IMR-90 (cell line): ENCODE results near the gene EGFL8. TPM values are rescaled to one million over a fixed set of nuclear protein-coding genes. Genes with fewer than 3 reads are reported as not detected.

Experiments
- ATAC-seq: fragments of 200-7000 bp; cut with Tn5 transposase; 2 replicates; pipeline ENCODE4 v1.9.1; 2020; ENCODE audit warnings: low read depth, mild to moderate bottlenecking, moderate library complexity
- BruUV-seq: library from RNA; stranded (reverse); fragments of 400-500 nt; replicated peaks from 2 replicates; lab custom pipeline; 2021; lab: Mats Ljungman, UMichigan
- CTCF ChIA-PET: fragments of 300-600 bp; formaldehyde crosslinking; extraction: SDS; loops from one replicate; lab custom pipeline; 2021; ENCODE audit warnings: antibody characterized with exemption; lab: Yijun Ruan, JAX
- POLR2A ChIA-PET: fragments of 300-600 bp; sonication (Branson Sonifier 250); formaldehyde crosslinking; loops from one replicate; lab custom pipeline; 2022; ENCODE audit warnings: antibody characterized with exemption; ENCODE audit not compliant: unreplicated experiment; lab: Charles Lee
- DNase-seq: peaks from one replicate; pipeline ENCODE4 v3.0.0; 2013
- H2AFZ ChIP-seq: replicated peaks from 2 replicates; pipeline ENCODE3; 2013; ENCODE audit warnings: low read length, mild to moderate bottlenecking; ENCODE audit not compliant: poor library complexity
- H2AK5ac ChIP-seq: 2 replicates; pipeline ENCODE4 v1.6.1; 2013; ENCODE audit warnings: low read depth, low read length, inconsistent platforms
- H2AK9ac ChIP-seq: replicated peaks from 2 replicates; pipeline ENCODE3; 2013; ENCODE audit warnings: mild to moderate bottlenecking, low read depth, low read length, moderate library complexity; ENCODE audit not compliant: poor library complexity
- H2BK120ac ChIP-seq: 2 replicates; pipeline ENCODE4 v1.6.1; 2013; ENCODE audit warnings: low read depth, low read length, inconsistent platforms
- H2BK15ac ChIP-seq: 3 replicates; pipeline ENCODE4 v1.6.1; 2013; ENCODE audit warnings: low read depth, low read length, inconsistent platforms
- H2BK20ac ChIP-seq: 2 replicates; pipeline ENCODE4 v1.6.1; 2013; ENCODE audit warnings: low read depth, mild to moderate bottlenecking, inconsistent platforms, low read length, moderate library complexity
- H2BK5ac ChIP-seq: 2 replicates; pipeline ENCODE4 v1.6.1; 2013; ENCODE audit warnings: mild to moderate bottlenecking, low read depth, low read length, inconsistent platforms; ENCODE audit not compliant: poor library complexity, severe bottlenecking
- H3K14ac ChIP-seq: replicated peaks from 2 replicates; pipeline ENCODE4 v1.6.1; 2013; ENCODE audit warnings: low read depth, low read length, inconsistent platforms
- H3K18ac ChIP-seq: 2 replicates; pipeline ENCODE4 v1.6.1; 2013; ENCODE audit warnings: low read depth, low read length, control low read depth
- H3K23ac ChIP-seq: 2 replicates; pipeline ENCODE4 v1.6.1; 2013; ENCODE audit warnings: low read depth, low read length, inconsistent platforms
- H3K27ac ChIP-seq: 2 replicates; pipeline ENCODE4 v1.5.1; 2013; ENCODE audit warnings: mild to moderate bottlenecking, control low read depth, low read length; ENCODE audit not compliant: insufficient read depth
- H3K27me3 ChIP-seq: 2 replicates; pipeline ENCODE4 v1.6.1; 2013; ENCODE audit warnings: low read length; ENCODE audit not compliant: control insufficient read depth, insufficient read depth
- H3K36me3 ChIP-seq: 2 replicates; pipeline ENCODE4 v1.6.1; 2013; ENCODE audit warnings: low read length, mixed read lengths; ENCODE audit not compliant: control insufficient read depth, insufficient read depth
- H3K4ac ChIP-seq: 2 replicates; pipeline ENCODE4 v1.6.1; 2013; ENCODE audit warnings: low read depth, low read length, inconsistent platforms
- H3K4me1 ChIP-seq: 2 replicates; pipeline ENCODE4 v1.6.1; 2013; ENCODE audit warnings: low read length, mixed read lengths; ENCODE audit not compliant: control insufficient read depth, insufficient read depth
- H3K4me2 ChIP-seq: 2 replicates; pipeline ENCODE4 v1.6.1; 2013; ENCODE audit warnings: low read depth, mild to moderate bottlenecking, control low read depth, low read length, moderate library complexity
- H3K4me3 ChIP-seq: 2 replicates; pipeline ENCODE4 v1.5.1; 2013; ENCODE audit warnings: low read depth, mild to moderate bottlenecking, control low read depth, low read length, moderate library complexity; ENCODE audit not compliant: insufficient read depth
- H3K56ac ChIP-seq: 2 replicates; pipeline ENCODE4 v1.6.1; 2013; ENCODE audit warnings: low read length, inconsistent platforms; ENCODE audit not compliant: insufficient read depth; ENCODE audit errors: extremely low read depth
- H3K79me1 ChIP-seq, 2 experiments: 2 replicates each; pipeline ENCODE4 v1.6.1; 2013; ENCODE audit warnings: low read length in 2 of 2, inconsistent platforms in 1 of 2, low read depth in 1 of 2
- H3K9ac ChIP-seq: 2 replicates; pipeline ENCODE4 v1.6.1; 2013; ENCODE audit warnings: low read depth, low read length, control low read depth
- H3K9me1 ChIP-seq: 2 replicates; pipeline ENCODE4 v1.6.1; 2013; ENCODE audit warnings: low read length, inconsistent platforms; ENCODE audit not compliant: insufficient read depth
- H3K9me3 ChIP-seq: 2 replicates; pipeline ENCODE4 v1.6.1; 2013; ENCODE audit warnings: low read length; ENCODE audit not compliant: control insufficient read depth, insufficient read depth
- H4K20me1 ChIP-seq: 2 replicates; pipeline ENCODE4 v1.6.1; 2013; ENCODE audit warnings: low read length, inconsistent platforms; ENCODE audit not compliant: insufficient read depth
- H4K5ac ChIP-seq: 2 replicates; pipeline ENCODE4 v1.6.1; 2013; ENCODE audit warnings: mild to moderate bottlenecking, low read depth, low read length, control low read depth
- H4K8ac ChIP-seq, 2 experiments: 2 replicates each; pipeline ENCODE4 v1.6.1; 2013; ENCODE audit warnings: low read depth in 2 of 2, low read length in 2 of 2, control low read depth in 1 of 2, inconsistent platforms in 1 of 2
- H4K91ac ChIP-seq: 2 replicates; pipeline ENCODE4 v1.6.1; 2013; ENCODE audit warnings: low read depth, low read length, inconsistent platforms; ENCODE audit not compliant: insufficient read depth
- SMC3 ChIP-seq: fragments of 150-350 bp; IDR thresholded peaks from 2 replicates; pipeline ENCODE4 v1.6.1; 2016; ENCODE audit warnings: low read depth, mild to moderate bottlenecking, antibody characterized with exemption, low read length, moderate library complexity
- WGBS, 2 experiments: methylation state at CpG; one replicate each; pipeline versions ENCODE4 v1.1.5 to v1.1.7; 2013; ENCODE audit warnings: missing lambda C conversion rate in 2 of 2; ENCODE audit not compliant: insufficient read length in 1 of 2; ENCODE audit errors: extremely low coverage in 2 of 2; 5-methylcytosine and 5-hydroxymethylcytosine counted together
- dilution Hi-C: fragments of 300-500 bp; cut with HindIII; formaldehyde crosslinking; loops from one replicate; pipeline ENCODE4 v1.14.3; 2018; ENCODE audit warnings: low sequenced_read_pairs; ENCODE audit not compliant: unreplicated experiment
- in situ Hi-C: fragments of 300-500 bp; cut with MboI; formaldehyde crosslinking; loops from 3 replicates; pipeline ENCODE4 v1.14.3; 2019; ENCODE audit warnings: low sequenced_read_pairs, inconsistent platforms, mixed read lengths
- intact Hi-C: fragments of 100-400 bp; cut with micrococcal nuclease; formaldehyde crosslinking; loops from 2 replicates; pipeline ENCODE4 v1.10.0; 2022
- polyA plus RNA-seq, 3 experiments: library from polyadenylated mRNA; depleted of rRNA; stranded (reverse); fragments of >200 nt; gene quantifications; 2 replicates each; pipeline ENCODE4 v1.2.3, GENCODE V29; 2012; ENCODE audit warnings: low replicate concordance in 1 of 3
- total RNA-seq: library from RNA; depleted of rRNA; stranded (reverse); fragments of >200 nt; gene quantifications from 2 replicates; pipeline ENCODE4 v1.2.3, GENCODE V29; 2012
- TF ChIP-seq, protein P1 (sequence below): fragments of 150-350 bp; IDR thresholded peaks from 2 replicates; pipeline ENCODE4 v1.6.1; 2016; ENCODE audit warnings: low read depth, mild to moderate bottlenecking, low read length, moderate library complexity, borderline replicate concordance

EGFL8 gene
- total and polyA plus RNA-seq, 2 of the 4 experiments (the other 2 are of a cell fraction): 0.18 to 4.7 TPM

DNA sequence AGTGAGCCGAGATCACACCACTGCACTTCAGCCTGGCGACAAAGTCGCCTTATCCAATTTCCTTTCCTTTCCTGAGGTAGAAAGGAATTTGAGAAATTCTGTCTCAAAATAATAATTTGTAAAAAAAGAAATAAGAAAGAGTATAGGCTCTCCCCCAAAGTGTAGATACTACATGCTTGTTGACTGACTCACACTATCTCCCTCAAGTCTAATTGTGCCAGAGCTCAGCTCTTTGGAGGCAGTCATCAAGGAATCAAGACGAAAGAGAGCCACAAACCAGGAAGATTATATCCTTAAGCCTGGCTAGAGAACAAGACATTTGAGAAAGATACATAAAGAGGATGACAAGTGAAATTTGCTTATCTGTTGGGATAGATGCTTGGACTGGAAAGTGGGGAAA lies 30.6 kb upstream of the EGFL8 start:
- H2AFZ ChIP-seq: no peak overlapping the region
- H3K9me1 ChIP-seq: peaks cover 4% of the 10 kb centered on the region
- peak overlapping the region; percentile 54 for H2BK120ac ChIP-seq
- ChIA-PET POLR2A (no interaction called here), CTCF (interaction anchor here (0.5 kb wide), 1 partner anchor 9 kb away, joined by 3 read pairs; no protein-coding TSS in a partner anchor)
- BruUV-seq: no TSS peak
- in situ Hi-C loops (no loop called here), dilution Hi-C loops (no loop called here), intact Hi-C loops (no loop called here)
- peak; percentile 56 for DNase-seq
- H4K5ac ChIP-seq: peak overlapping the region; percentile 12; the same call in 1 of the 2 replicates
- peak overlapping the region; percentile 43; the same call in 1 of the 2 replicates for H4K91ac ChIP-seq
- TF ChIP-seq SMC3: no peak
- TF ChIP-seq, protein P1, sequence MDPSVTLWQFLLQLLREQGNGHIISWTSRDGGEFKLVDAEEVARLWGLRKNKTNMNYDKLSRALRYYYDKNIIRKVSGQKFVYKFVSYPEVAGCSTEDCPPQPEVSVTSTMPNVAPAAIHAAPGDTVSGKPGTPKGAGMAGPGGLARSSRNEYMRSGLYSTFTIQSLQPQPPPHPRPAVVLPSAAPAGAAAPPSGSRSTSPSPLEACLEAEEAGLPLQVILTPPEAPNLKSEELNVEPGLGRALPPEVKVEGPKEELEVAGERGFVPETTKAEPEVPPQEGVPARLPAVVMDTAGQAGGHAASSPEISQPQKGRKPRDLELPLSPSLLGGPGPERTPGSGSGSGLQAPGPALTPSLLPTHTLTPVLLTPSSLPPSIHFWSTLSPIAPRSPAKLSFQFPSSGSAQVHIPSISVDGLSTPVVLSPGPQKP: no peak
- peak overlapping the region; percentile 26; the same call in 1 of the 2 replicates for H2BK20ac ChIP-seq
- no peak overlapping the region for H3K9ac ChIP-seq
- 0 out of 2 replicates have a peak overlapping the region, but pooled peaks have one; percentile 91 for H3K23ac ChIP-seq
- H3K36me3 ChIP-seq: no peaks in the 10 kb centered on the region
- peak; percentile 16 for ATAC-seq
- H3K9me3 ChIP-seq: no peaks in the 10 kb centered on the region
- H2BK5ac ChIP-seq: no peak overlapping the region
- H2AK9ac ChIP-seq: no peak overlapping the region
- peak overlapping the region; percentile 32; the same call in 1 of the 2 replicates for H3K4me2 ChIP-seq
- WGBS, 2 experiments: 40% methylated on average over 1 of the region's 4 CpGs; no CpG with 5 or more reads in 1 of the 2 experiments
- no peaks in the 10 kb centered on the region for H4K20me1 ChIP-seq
- no peak overlapping the region for H3K56ac ChIP-seq
- H3K27ac ChIP-seq: no peak overlapping the region
- H3K4me1 ChIP-seq: peaks cover 9% of the 10 kb centered on the region; the same call in 1 of the 2 replicates
- peak overlapping the region; percentile 8; the same call in 1 of the 2 replicates for H3K4ac ChIP-seq
- peak overlapping the region; percentile 11 for H3K14ac ChIP-seq
- no peak overlapping the region for H3K4me3 ChIP-seq
- H3K18ac ChIP-seq: no peak overlapping the region
- H4K8ac ChIP-seq: peak overlapping the region in 1 of 2 experiments; percentile 56; a peak in 1 of 4 replicates
- H2BK15ac ChIP-seq: 0 out of 3 replicates have a peak overlapping the region, but pooled peaks have one; percentile 29
- no peaks in the 10 kb centered on the region for H3K27me3 ChIP-seq
- H3K79me1 ChIP-seq: peaks cover 10% of the 10 kb centered on the region in 2 experiments
- no peak overlapping the region for H2AK5ac ChIP-seq
